H9 (cell line): ENCODE results near the gene VPS18. TPM values are rescaled to one million over a fixed set of nuclear protein-coding genes. Genes with fewer than 3 reads are reported as not detected.

Experiments
- DNase-seq: peaks from one replicate; pipeline ENCODE4 v3.0.0-alpha.2; 2017
- H2AFZ ChIP-seq: one replicate; pipeline ENCODE4 v1.6.1; 2013; ENCODE audit warnings: mild to moderate bottlenecking, low read length, control low read depth, moderate library complexity
- H2AK5ac ChIP-seq: 2 replicates; pipeline ENCODE4 v1.6.1; 2013; ENCODE audit warnings: low read length, control low read depth, mixed read lengths; ENCODE audit not compliant: insufficient read length
- H2BK120ac ChIP-seq: one replicate; pipeline ENCODE4 v1.6.1; 2013; ENCODE audit warnings: low read depth, mild to moderate bottlenecking, low read length, control low read depth, inconsistent platforms; ENCODE audit not compliant: poor library complexity, severe bottlenecking
- H2BK12ac ChIP-seq: 2 replicates; pipeline ENCODE4 v1.6.1; 2013; ENCODE audit warnings: low read length, control low read depth, mixed read lengths, low read depth; ENCODE audit not compliant: insufficient read length
- H2BK15ac ChIP-seq: 2 replicates; pipeline ENCODE4 v1.6.1; 2013; ENCODE audit warnings: low read depth, low read length, control low read depth
- H2BK20ac ChIP-seq: one replicate; pipeline ENCODE4 v1.6.1; 2013; ENCODE audit warnings: low read depth, mild to moderate bottlenecking, low read length, control low read depth, inconsistent platforms; ENCODE audit not compliant: poor library complexity, severe bottlenecking
- H2BK5ac ChIP-seq: 2 replicates; pipeline ENCODE4 v1.6.1; 2013; ENCODE audit warnings: low read length, control low read depth, mixed read lengths; ENCODE audit not compliant: insufficient read length
- H3K14ac ChIP-seq: 2 replicates; pipeline ENCODE4 v1.6.1; 2013; ENCODE audit warnings: low read length, control low read depth; ENCODE audit not compliant: insufficient read depth
- H3K18ac ChIP-seq: 2 replicates; pipeline ENCODE4 v1.6.1; 2013; ENCODE audit warnings: low read depth, mild to moderate bottlenecking, mixed read lengths, low read length, control low read depth; ENCODE audit not compliant: insufficient read length
- H3K23ac ChIP-seq: 2 replicates; pipeline ENCODE4 v1.6.1; 2013; ENCODE audit warnings: low read length, control low read depth, mixed read lengths, low read depth; ENCODE audit not compliant: insufficient read length
- H3K23me2 ChIP-seq: 2 replicates; pipeline ENCODE4 v1.6.1; 2013; ENCODE audit warnings: low read depth, mild to moderate bottlenecking, mixed read lengths, low read length, control low read depth; ENCODE audit not compliant: insufficient read length, poor library complexity, severe bottlenecking
- H3K27ac ChIP-seq: 2 replicates; pipeline ENCODE4 v1.5.1; 2013; ENCODE audit warnings: low read length, control low read depth, mixed read lengths, low read depth; ENCODE audit not compliant: insufficient read length
- H3K27me3 ChIP-seq: 2 replicates; pipeline ENCODE4 v1.6.1; 2013; ENCODE audit warnings: low read length, control low read depth, inconsistent platforms; ENCODE audit not compliant: insufficient read depth
- H3K4ac ChIP-seq: 2 replicates; pipeline ENCODE4 v1.6.1; 2013; ENCODE audit warnings: low read depth, mild to moderate bottlenecking, control low read depth, inconsistent platforms, low read length, moderate library complexity
- H3K4me1 ChIP-seq: 2 replicates; pipeline ENCODE4 v1.6.1; 2013; ENCODE audit warnings: low read length, control low read depth, inconsistent platforms; ENCODE audit not compliant: insufficient read depth
- H3K4me2 ChIP-seq: 2 replicates; pipeline ENCODE4 v1.6.1; 2013; ENCODE audit warnings: low read length, control low read depth, mixed read lengths; ENCODE audit not compliant: insufficient read length, insufficient read depth
- H3K56ac ChIP-seq: 2 replicates; pipeline ENCODE4 v1.6.1; 2013; ENCODE audit warnings: low read depth, mild to moderate bottlenecking, mixed read lengths, low read length, control low read depth; ENCODE audit not compliant: insufficient read length
- H3K79me1 ChIP-seq: 2 replicates; pipeline ENCODE4 v1.6.1; 2013; ENCODE audit warnings: low read depth, mild to moderate bottlenecking, moderate library complexity, low read length, control low read depth, inconsistent platforms; ENCODE audit not compliant: insufficient read depth, poor library complexity, severe bottlenecking
- H3K79me2 ChIP-seq: 2 replicates; pipeline ENCODE4 v1.6.1; 2013; ENCODE audit warnings: low read length, control low read depth, inconsistent platforms; ENCODE audit not compliant: insufficient read depth
- H3K9ac ChIP-seq: 2 replicates; pipeline ENCODE4 v1.6.1; 2013; ENCODE audit warnings: low read length, control low read depth, mixed read lengths; ENCODE audit not compliant: insufficient read length; ENCODE audit errors: extremely low read depth
- H3K9me3 ChIP-seq: one replicate; pipeline ENCODE4 v1.6.1; 2013; ENCODE audit warnings: low read depth, low read length, inconsistent platforms; ENCODE audit not compliant: control insufficient read depth
- H3T11ph ChIP-seq: one replicate; pipeline ENCODE4 v1.6.1; 2013; ENCODE audit warnings: mild to moderate bottlenecking, low read length, control low read depth, inconsistent platforms
- H4K20me1 ChIP-seq: one replicate; pipeline ENCODE4 v1.6.1; 2013; ENCODE audit not compliant: control insufficient read depth, insufficient read length, insufficient read depth
- H4K5ac ChIP-seq: 2 replicates; pipeline ENCODE4 v1.6.1; 2013; ENCODE audit warnings: low read depth, mild to moderate bottlenecking, mixed read lengths, low read length, control low read depth; ENCODE audit not compliant: insufficient read length
- H4K8ac ChIP-seq: replicated peaks from 2 replicates; pipeline ENCODE4 v1.6.1; 2013; ENCODE audit warnings: low read length, control low read depth, mixed read lengths, low read depth; ENCODE audit not compliant: insufficient read length
- H4K91ac ChIP-seq: 2 replicates; pipeline ENCODE4 v1.6.1; 2013; ENCODE audit warnings: low read depth, mild to moderate bottlenecking, moderate library complexity, mixed read lengths, low read length, control low read depth; ENCODE audit not compliant: insufficient read length
- H3K27ac Mint-ChIP-seq, 3 experiments: 2 replicates in 2 of 3; 3 replicates in 1 of 3; pipeline ENCODE4 v1.8.0; 2020 to 2021; ENCODE audit warnings: mixed read lengths in 3 of 3, mild to moderate bottlenecking in 1 of 3, moderate library complexity in 1 of 3
- H3K27me3 Mint-ChIP-seq: 2 replicates; pipeline ENCODE4 v1.8.0; 2021; ENCODE audit warnings: low read depth, mild to moderate bottlenecking, moderate library complexity, mixed read lengths
- H3K36me3 Mint-ChIP-seq, 3 experiments: 2 replicates in 2 of 3; 3 replicates in 1 of 3; pipeline ENCODE4 v1.8.0; 2020 to 2021; ENCODE audit warnings: low read depth in 3 of 3, mixed read lengths in 3 of 3; ENCODE audit not compliant: insufficient read depth in 1 of 3
- H3K4me1 Mint-ChIP-seq, 2 experiments: 2 replicates each; pipeline ENCODE4 v1.8.0; 2020; ENCODE audit warnings: mixed read lengths in 2 of 2
- H3K4me3 Mint-ChIP-seq, 2 experiments: 2 replicates in 1 of 2; 3 replicates in 1 of 2; pipeline ENCODE4 v1.8.0; 2020 to 2021; ENCODE audit warnings: mild to moderate bottlenecking in 2 of 2, mixed read lengths in 2 of 2, moderate library complexity in 1 of 2
- H3K9me3 Mint-ChIP-seq, 2 experiments: 2 replicates in 1 of 2; 3 replicates in 1 of 2; pipeline ENCODE4 v1.8.0; 2020; ENCODE audit warnings: mild to moderate bottlenecking in 2 of 2, mixed read lengths in 2 of 2, moderate library complexity in 1 of 2
- WGBS: extraction: QIAGEN DNeasy Blood & Tissue Kit; methylation state at CpG from one replicate; pipeline ENCODE4 v1.1.7; 2013; ENCODE audit warnings: missing lambda C conversion rate, low lambda C conversion rate, mixed read lengths; ENCODE audit not compliant: insufficient read length; ENCODE audit errors: extremely low coverage; 5-methylcytosine and 5-hydroxymethylcytosine counted together
- total RNA-seq: library from RNA; stranded (reverse); gene quantifications from 2 replicates; pipeline ENCODE4 v1.2.1, GENCODE V29; 2021
- TF ChIP-seq, protein P1 (sequence below): fragments of 200-600 bp; sonication (generic); conservative IDR thresholded peaks from 3 replicates; pipeline ENCODE4 v1.8.0; 2021; ENCODE audit warnings: antibody characterized with exemption, mild to moderate bottlenecking

Gene VPS18
- total RNA-seq, 1 experiment from 2014 or later = 45.0 TPM

- H4K5ac ChIP-seq = no peak overlapping the region
- no peak overlapping the region for H2AFZ ChIP-seq
- H2BK15ac ChIP-seq = no peak overlapping the region
- Mint-ChIP-seq H3K27me3 (no peaks in the 10 kb centered on the region; the same call in none of the 2 replicates), H3K36me3 (peaks cover 33 to 88% (median 73%) of the 10 kb centered on the region in 3 experiments), H3K4me1 (peaks cover 4 to 5% of the 10 kb centered on the region in 2 experiments; a peak in 3 of 4 replicates), H3K4me3 (no peak overlapping the region; a peak in 1 of 5 replicates), H3K27ac (no peak overlapping the region), H3K9me3 (no peaks in the 10 kb centered on the region; a peak in 1 of 5 replicates)
- H3K27ac ChIP-seq = no peak overlapping the region
- WGBS = no CpG with 5 or more reads among the region's 36 CpGs
- H2BK5ac ChIP-seq = no peak overlapping the region
- no peak overlapping the region for H3K56ac ChIP-seq
- no peak for DNase-seq
- no peak overlapping the region for H3T11ph ChIP-seq
- TF ChIP-seq, protein P1, sequence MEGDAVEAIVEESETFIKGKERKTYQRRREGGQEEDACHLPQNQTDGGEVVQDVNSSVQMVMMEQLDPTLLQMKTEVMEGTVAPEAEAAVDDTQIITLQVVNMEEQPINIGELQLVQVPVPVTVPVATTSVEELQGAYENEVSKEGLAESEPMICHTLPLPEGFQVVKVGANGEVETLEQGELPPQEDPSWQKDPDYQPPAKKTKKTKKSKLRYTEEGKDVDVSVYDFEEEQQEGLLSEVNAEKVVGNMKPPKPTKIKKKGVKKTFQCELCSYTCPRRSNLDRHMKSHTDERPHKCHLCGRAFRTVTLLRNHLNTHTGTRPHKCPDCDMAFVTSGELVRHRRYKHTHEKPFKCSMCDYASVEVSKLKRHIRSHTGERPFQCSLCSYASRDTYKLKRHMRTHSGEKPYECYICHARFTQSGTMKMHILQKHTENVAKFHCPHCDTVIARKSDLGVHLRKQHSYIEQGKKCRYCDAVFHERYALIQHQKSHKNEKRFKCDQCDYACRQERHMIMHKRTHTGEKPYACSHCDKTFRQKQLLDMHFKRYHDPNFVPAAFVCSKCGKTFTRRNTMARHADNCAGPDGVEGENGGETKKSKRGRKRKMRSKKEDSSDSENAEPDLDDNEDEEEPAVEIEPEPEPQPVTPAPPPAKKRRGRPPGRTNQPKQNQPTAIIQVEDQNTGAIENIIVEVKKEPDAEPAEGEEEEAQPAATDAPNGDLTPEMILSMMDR = no peak
- no peak overlapping the region for H3K4ac ChIP-seq
- no peaks in the 10 kb centered on the region for H3K23me2 ChIP-seq
- H3K4me2 ChIP-seq = no peak overlapping the region
- peaks cover 3% of the 10 kb centered on the region for H3K79me1 ChIP-seq
- no peak overlapping the region for H4K91ac ChIP-seq
- no peak overlapping the region for H4K8ac ChIP-seq
- no peak overlapping the region for H3K14ac ChIP-seq
- no peak overlapping the region for H3K23ac ChIP-seq
- H3K9me3 ChIP-seq = no peaks in the 10 kb centered on the region
- no peaks in the 10 kb centered on the region for H3K27me3 ChIP-seq
- H4K20me1 ChIP-seq = no peaks in the 10 kb centered on the region
- peaks cover 4% of the 10 kb centered on the region for H3K79me2 ChIP-seq
- no peak overlapping the region for H2BK20ac ChIP-seq
- H2AK5ac ChIP-seq = no peak overlapping the region
- no peak overlapping the region for H2BK120ac ChIP-seq
- no peak overlapping the region for H3K18ac ChIP-seq
- H3K9ac ChIP-seq = no peak overlapping the region
- H2BK12ac ChIP-seq = no peak overlapping the region
- H3K4me1 ChIP-seq = no peaks in the 10 kb centered on the region; the same call in 1 of the 2 replicates
Measured at GRCh38 chr15:40900256-40901052, 6.2 kb downstream of the VPS18 start.
